OCI-LY1 (cell line): ENCODE results near the gene TMEM204.

Source experiments
- H2AFZ ChIP-seq: fragments of 200-600 bp; sonication (generic), shearing (Covaris generic); 2 replicates; pipeline ENCODE4 v1.6.0; 2014; ENCODE audit warnings: antibody characterized with exemption, mild to moderate bottlenecking, low read length
- H3F3A ChIP-seq: fragments of 200-600 bp; sonication (generic), shearing (Covaris generic); 2 replicates; pipeline ENCODE4 v1.6.0; 2014; ENCODE audit warnings: mild to moderate bottlenecking, antibody characterized with exemption, low read length, moderate library complexity; ENCODE audit not compliant: insufficient read depth
- H3K27ac ChIP-seq: fragments of 200-600 bp; sonication (generic); 2 replicates; pipeline ENCODE4 v1.5.1; 2014; ENCODE audit warnings: low read length, mixed run types, mild to moderate bottlenecking, low read depth; ENCODE audit not compliant: poor library complexity, severe bottlenecking
- H3K27me3 ChIP-seq: fragments of 200-600 bp; sonication (generic); 2 replicates; pipeline ENCODE4 v1.6.0; 2014; ENCODE audit warnings: antibody characterized with exemption, mild to moderate bottlenecking, low read length, moderate library complexity; ENCODE audit not compliant: insufficient read depth
- H3K36me3 ChIP-seq: fragments of 200-600 bp; sonication (generic); 2 replicates; pipeline ENCODE4 v1.6.1; 2014; ENCODE audit warnings: mild to moderate bottlenecking, antibody characterized with exemption, low read length, moderate library complexity, mixed read lengths; ENCODE audit not compliant: insufficient read depth
- H3K4me1 ChIP-seq: fragments of 200-600 bp; sonication (generic); 2 replicates; pipeline ENCODE4 v1.5.1; 2014; ENCODE audit warnings: mild to moderate bottlenecking, low read length, moderate library complexity; ENCODE audit not compliant: insufficient read depth, severe bottlenecking
- H3K4me2 ChIP-seq: fragments of 200-600 bp; sonication (generic), shearing (Covaris generic); 2 replicates; pipeline ENCODE4 v1.6.1; 2014; ENCODE audit warnings: low read length
- H3K4me3 ChIP-seq: fragments of 200-600 bp; sonication (generic); 2 replicates; pipeline ENCODE4 v1.5.1; 2014; ENCODE audit warnings: low read length, low read depth, mild to moderate bottlenecking, mixed read lengths; ENCODE audit not compliant: poor library complexity, severe bottlenecking
- H3K79me2 ChIP-seq: fragments of 200-600 bp; shearing (Covaris generic); 2 replicates; pipeline ENCODE4 v1.6.1; 2016; ENCODE audit warnings: mixed run types, low read length, mixed read lengths; ENCODE audit not compliant: insufficient read depth
- H3K9ac ChIP-seq: fragments of 200-600 bp; sonication (generic), shearing (Covaris generic); 2 replicates; pipeline ENCODE4 v1.6.1; 2014; ENCODE audit warnings: mild to moderate bottlenecking, low read length, mixed read lengths
- H3K9me2 ChIP-seq: fragments of 200-600 bp; sonication (generic), shearing (Covaris generic); 2 replicates; pipeline ENCODE4 v1.6.1; 2014; ENCODE audit warnings: low read depth, mild to moderate bottlenecking, low read length, mixed read lengths
- H3K9me3 ChIP-seq: fragments of 200-600 bp; shearing (Covaris generic); 2 replicates; pipeline ENCODE4 v1.6.1; 2014; ENCODE audit warnings: low read length, mixed read lengths
- H4K20me1 ChIP-seq: fragments of 200-600 bp; sonication (generic), shearing (Covaris generic); 2 replicates; pipeline ENCODE4 v1.6.0; 2016; ENCODE audit warnings: mild to moderate bottlenecking, low read length; ENCODE audit not compliant: insufficient read depth
- EZH2 ChIP-seq: fragments of 200-600 bp; sonication (generic), shearing (Covaris generic); IDR thresholded peaks from 2 replicates; pipeline ENCODE4 v1.8.0; 2017; ENCODE audit warnings: borderline replicate concordance, mixed run types, mild to moderate bottlenecking, antibody characterized with exemption, low read length, moderate library complexity, mixed read lengths
- TF ChIP-seq, protein P1 (sequence below): fragments of 200-600 bp; sonication (generic), shearing (Covaris generic); IDR thresholded peaks from 2 replicates; pipeline ENCODE4 v1.5.1; 2017; ENCODE audit warnings: mild to moderate bottlenecking, antibody characterized with exemption, low read length, moderate library complexity, mixed read lengths

Gene TMEM204

GRCh38 chr16:1552129-1552528, 18.7 kb downstream of the TMEM204 start:
- Histone ChIP-seq H3K79me2 (no peaks in the 10 kb centered on the region), H3K9me2 (no peaks in the 10 kb centered on the region), H3K4me1 (no peaks in the 10 kb centered on the region), H3K36me3 (no peaks in the 10 kb centered on the region), H3K9me3 (no peaks in the 10 kb centered on the region), H3K4me3 (no peak overlapping the region), H3K4me2 (no peak overlapping the region), H3K27me3 (no peaks in the 10 kb centered on the region; the same call in 1 of the 2 replicates), H4K20me1 (no peaks in the 10 kb centered on the region), H3F3A (no peaks in the 10 kb centered on the region), H3K27ac (no peak overlapping the region), H3K9ac (no peak overlapping the region), H2AFZ (no peak overlapping the region)
- TF ChIP-seq, protein P1, sequence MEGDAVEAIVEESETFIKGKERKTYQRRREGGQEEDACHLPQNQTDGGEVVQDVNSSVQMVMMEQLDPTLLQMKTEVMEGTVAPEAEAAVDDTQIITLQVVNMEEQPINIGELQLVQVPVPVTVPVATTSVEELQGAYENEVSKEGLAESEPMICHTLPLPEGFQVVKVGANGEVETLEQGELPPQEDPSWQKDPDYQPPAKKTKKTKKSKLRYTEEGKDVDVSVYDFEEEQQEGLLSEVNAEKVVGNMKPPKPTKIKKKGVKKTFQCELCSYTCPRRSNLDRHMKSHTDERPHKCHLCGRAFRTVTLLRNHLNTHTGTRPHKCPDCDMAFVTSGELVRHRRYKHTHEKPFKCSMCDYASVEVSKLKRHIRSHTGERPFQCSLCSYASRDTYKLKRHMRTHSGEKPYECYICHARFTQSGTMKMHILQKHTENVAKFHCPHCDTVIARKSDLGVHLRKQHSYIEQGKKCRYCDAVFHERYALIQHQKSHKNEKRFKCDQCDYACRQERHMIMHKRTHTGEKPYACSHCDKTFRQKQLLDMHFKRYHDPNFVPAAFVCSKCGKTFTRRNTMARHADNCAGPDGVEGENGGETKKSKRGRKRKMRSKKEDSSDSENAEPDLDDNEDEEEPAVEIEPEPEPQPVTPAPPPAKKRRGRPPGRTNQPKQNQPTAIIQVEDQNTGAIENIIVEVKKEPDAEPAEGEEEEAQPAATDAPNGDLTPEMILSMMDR: no peak
- no peak for TF ChIP-seq EZH2

DNA sequence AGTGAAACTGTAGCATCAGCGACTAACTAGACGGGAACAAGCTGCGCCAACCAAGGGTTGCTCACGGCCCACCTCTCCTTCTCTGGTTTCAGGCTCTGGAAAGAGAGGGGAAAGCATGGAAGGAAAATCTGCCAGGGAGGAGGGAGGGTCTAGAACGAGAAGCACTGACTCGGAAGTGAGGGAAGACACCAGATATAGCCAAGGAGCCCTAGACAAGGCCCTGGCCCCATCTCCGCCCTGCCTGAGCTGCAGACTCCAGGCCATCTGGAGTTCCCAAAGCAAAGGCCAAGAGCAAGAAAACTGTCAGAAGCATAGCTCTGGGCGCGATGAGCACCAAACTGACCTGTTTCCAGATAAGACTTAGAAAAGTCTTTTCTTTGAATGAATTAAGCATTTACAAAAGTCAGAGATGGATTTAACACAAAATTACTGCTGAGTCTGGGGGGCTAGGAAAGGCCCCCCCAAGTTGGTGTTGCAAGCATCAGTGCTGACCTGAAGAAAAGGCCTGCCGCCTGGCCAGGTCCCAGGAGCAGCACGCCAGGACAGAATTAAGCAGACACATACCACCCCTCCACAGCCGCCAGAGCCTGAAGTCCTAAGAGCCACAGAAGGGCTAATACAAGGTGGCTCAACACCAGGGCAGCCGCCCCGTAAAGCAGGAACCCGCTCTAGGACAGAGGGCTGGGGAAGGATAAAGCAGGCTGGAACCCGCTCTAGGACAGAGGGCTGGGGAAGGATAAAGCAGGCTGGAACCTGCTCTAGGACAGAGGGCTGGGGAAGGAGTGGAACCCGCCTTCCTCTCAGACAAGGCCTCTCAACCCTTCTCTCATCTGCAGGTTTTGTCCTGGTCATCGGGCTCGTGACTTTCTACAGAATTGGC, 20.7 kb downstream of the TMEM204 start:
- H2AFZ ChIP-seq: no peak overlapping the region
- H3K27me3 ChIP-seq: no peaks in the 10 kb centered on the region
- H4K20me1 ChIP-seq: no peaks in the 10 kb centered on the region
- H3K9me2 ChIP-seq: no peaks in the 10 kb centered on the region
- H3K4me3 ChIP-seq: no peak overlapping the region
- no peaks in the 10 kb centered on the region for H3F3A ChIP-seq
- H3K36me3 ChIP-seq: no peaks in the 10 kb centered on the region
- no peaks in the 10 kb centered on the region for H3K79me2 ChIP-seq
- H3K27ac ChIP-seq: no peak overlapping the region
- H3K9ac ChIP-seq: no peak overlapping the region
- no peak overlapping the region for H3K4me2 ChIP-seq
- H3K9me3 ChIP-seq: no peaks in the 10 kb centered on the region
- H3K4me1 ChIP-seq: no peaks in the 10 kb centered on the region
- TF ChIP-seq, protein P1: no peak
- no peak for TF ChIP-seq EZH2

DNA sequence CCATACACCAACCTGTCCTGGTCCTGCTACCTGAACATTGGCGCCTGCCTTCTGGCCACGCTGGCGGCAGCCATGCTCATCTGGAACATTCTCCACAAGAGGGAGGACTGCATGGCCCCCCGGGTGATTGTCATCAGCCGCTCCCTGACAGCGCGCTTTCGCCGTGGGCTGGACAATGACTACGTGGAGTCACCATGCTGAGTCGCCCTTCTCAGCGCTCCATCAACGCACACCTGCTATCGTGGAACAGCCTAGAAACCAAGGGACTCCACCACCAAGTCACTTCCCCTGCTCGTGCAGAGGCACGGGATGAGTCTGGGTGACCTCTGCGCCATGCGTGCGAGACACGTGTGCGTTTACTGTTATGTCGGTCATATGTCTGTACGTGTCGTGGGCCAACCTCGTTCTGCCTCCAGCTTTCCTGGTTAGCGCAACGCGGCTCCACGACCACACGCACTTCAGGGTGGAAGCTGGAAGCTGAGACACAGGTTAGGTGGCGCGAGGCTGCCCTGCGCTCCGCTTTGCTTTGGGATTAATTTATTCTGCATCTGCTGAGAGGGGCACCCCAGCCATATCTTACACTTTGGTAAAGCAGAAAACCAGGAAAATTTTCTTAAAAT, 21.5 kb downstream of the TMEM204 start:
- H3K4me1 ChIP-seq: no peaks in the 10 kb centered on the region
- H3K9me2 ChIP-seq: no peaks in the 10 kb centered on the region
- H2AFZ ChIP-seq: no peak overlapping the region
- H3K27me3 ChIP-seq: no peaks in the 10 kb centered on the region
- TF ChIP-seq EZH2: no peak
- TF ChIP-seq, protein P1: no peak
- H3K79me2 ChIP-seq: no peaks in the 10 kb centered on the region
- H3K27ac ChIP-seq: no peak overlapping the region
- H3K9me3 ChIP-seq: no peaks in the 10 kb centered on the region
- H3K9ac ChIP-seq: no peak overlapping the region
- H3K4me3 ChIP-seq: no peak overlapping the region
- H3K4me2 ChIP-seq: no peak overlapping the region
- H3K36me3 ChIP-seq: no peaks in the 10 kb centered on the region
- H4K20me1 ChIP-seq: no peaks in the 10 kb centered on the region
- H3F3A ChIP-seq: no peaks in the 10 kb centered on the region
